Spleen (tissue), 11 donors: ENCODE data around the gene NDUFS3. TPM values are rescaled to one million over a fixed set of nuclear protein-coding genes. Genes with fewer than 3 reads are reported as not detected.
A peak's percentile ranks its signal among the peaks of the same experiment; 100 is the strongest.

ENCODE experiments used
- DNase-seq: peaks from one replicate; pipeline ENCODE4 v3.0.0-alpha.2; 2020
- H3K27ac ChIP-seq, 8 donors: fragments of 200-600 bp; sonication (generic) in 7 of 8; 1 replicate in 4 of 8; 2 replicates in 4 of 8; pipeline versions ENCODE4 v1.5.0 to v1.8.0; 2016 to 2021; ENCODE audit warnings: inconsistent platforms in 4 of 8, mild to moderate bottlenecking in 4 of 8, moderate library complexity in 1 of 8
- H3K27me3 ChIP-seq, 7 donors: fragments of 200-600 bp; sonication (generic) in 6 of 7; replicated peaks in 1 of 7; 1 replicate in 4 of 7; 2 replicates in 3 of 7; pipeline versions ENCODE4 v1.5.0 to v1.8.0; 2016 to 2021; ENCODE audit warnings: inconsistent platforms in 3 of 7, mild to moderate bottlenecking in 1 of 7
- H3K36me3 ChIP-seq, 6 donors: fragments of 200-600 bp; sonication (generic) in 5 of 6; 1 replicate in 4 of 6; 2 replicates in 2 of 6; pipeline versions ENCODE4 v1.5.0 to v1.8.0; 2016 to 2021; ENCODE audit warnings: inconsistent platforms in 2 of 6
- H3K4me1 ChIP-seq, 6 donors: fragments of 200-600 bp; sonication (generic) in 5 of 6; 1 replicate in 3 of 6; 2 replicates in 3 of 6; pipeline versions ENCODE4 v1.5.0 to v1.8.0; 2016 to 2021; ENCODE audit warnings: inconsistent platforms in 3 of 6
- H3K4me3 ChIP-seq, 8 donors: fragments of 200-600 bp; sonication (generic) in 7 of 8; 1 replicate in 4 of 8; 2 replicates in 4 of 8; pipeline versions ENCODE4 v1.5.0 to v1.8.0; 2016 to 2021; ENCODE audit warnings: inconsistent platforms in 4 of 8, mild to moderate bottlenecking in 4 of 8, moderate library complexity in 2 of 8
- H3K9me3 ChIP-seq, 8 donors: fragments of 200-600 bp; sonication (generic) in 7 of 8; 1 replicate in 4 of 8; 2 replicates in 4 of 8; pipeline versions ENCODE4 v1.5.0 to v1.8.0; 2016 to 2021; ENCODE audit warnings: inconsistent platforms in 4 of 8
- POLR2A ChIP-seq, 3 donors: fragments of 450-650 bp; IDR thresholded peaks; one replicate each; pipeline ENCODE4 v1.5.1; 2017; ENCODE audit warnings: antibody characterized with exemption in 3 of 3, mild to moderate bottlenecking in 1 of 3
- POLR2AphosphoS5 ChIP-seq, 3 donors: sonication (generic); formaldehyde crosslinking; IDR thresholded peaks; one replicate each; pipeline ENCODE4 v1.5.1; 2017; ENCODE audit warnings: antibody characterized with exemption in 3 of 3
- WGBS, 5 donors: extraction: QIAGEN DNeasy Blood & Tissue Kit in 3 of 5; methylation state at CpG; one replicate each; pipeline versions ENCODE4 v1.1.5 to v1.1.7; 2013 to 2018; 5-methylcytosine and 5-hydroxymethylcytosine counted together
- intact Hi-C: fragments of 100-400 bp; cut with DNase I; formaldehyde crosslinking; loops from one replicate; pipeline ENCODE4 v1.15.0; 2023; ENCODE audit warnings: low total_unique reads
- polyA plus RNA-seq, 3 donors: library from polyadenylated mRNA; stranded (reverse); fragments of 200-250 nt; gene quantifications; one replicate each; pipeline ENCODE4 v1.2.1, GENCODE V29; 2013
- total RNA-seq, 7 donors: library from RNA; depleted of rRNA in 3 of 7; stranded (reverse); fragments of >200 nt in 3 of 7; fragmentation: NEBNext Ultra II Directional in 4 of 7; extraction: Animal tissue kit (Norgen Biotek cat#: 25700) in 4 of 7; gene quantifications; one replicate each; pipeline versions ENCODE4 v1.1.0 to v1.2.1, GENCODE V29; 2016 to 2021
- TF ChIP-seq, protein P1 (sequence below), 11 experiments: fragments of 200-600 bp in 7 of 11; fragments of 450-650 bp in 4 of 11; sonication (generic) in 4 of 11; IDR thresholded peaks in 8 of 11; conservative IDR thresholded peaks in 3 of 11; 1 replicate in 7 of 11; 2 replicates in 4 of 11; pipeline versions ENCODE4 v1.4.0 to v1.8.0; 2016 to 2021; ENCODE audit warnings: antibody characterized with exemption in 11 of 11, inconsistent platforms in 4 of 11, mild to moderate bottlenecking in 1 of 11
- donor health status: healthy with polysubstance abuse.
- donor health status: DM: no; HTN: no; CAD: no; lungs with moderate emphysema.
- donor health status: DM: no; HTN: no; CAD: no.
- donor health status: Bipolar disorder and iron deficiency.
- donor health status: healthy.
- donor health status: DM: no; HTN: no; CAD: no.
- donor health status: DM: yes; HTN: yes; CAD: no.

NDUFS3 gene
- total and polyA plus RNA-seq, 10 donors, result 53.1 to 141 (median 69.6) TPM

DNA sequence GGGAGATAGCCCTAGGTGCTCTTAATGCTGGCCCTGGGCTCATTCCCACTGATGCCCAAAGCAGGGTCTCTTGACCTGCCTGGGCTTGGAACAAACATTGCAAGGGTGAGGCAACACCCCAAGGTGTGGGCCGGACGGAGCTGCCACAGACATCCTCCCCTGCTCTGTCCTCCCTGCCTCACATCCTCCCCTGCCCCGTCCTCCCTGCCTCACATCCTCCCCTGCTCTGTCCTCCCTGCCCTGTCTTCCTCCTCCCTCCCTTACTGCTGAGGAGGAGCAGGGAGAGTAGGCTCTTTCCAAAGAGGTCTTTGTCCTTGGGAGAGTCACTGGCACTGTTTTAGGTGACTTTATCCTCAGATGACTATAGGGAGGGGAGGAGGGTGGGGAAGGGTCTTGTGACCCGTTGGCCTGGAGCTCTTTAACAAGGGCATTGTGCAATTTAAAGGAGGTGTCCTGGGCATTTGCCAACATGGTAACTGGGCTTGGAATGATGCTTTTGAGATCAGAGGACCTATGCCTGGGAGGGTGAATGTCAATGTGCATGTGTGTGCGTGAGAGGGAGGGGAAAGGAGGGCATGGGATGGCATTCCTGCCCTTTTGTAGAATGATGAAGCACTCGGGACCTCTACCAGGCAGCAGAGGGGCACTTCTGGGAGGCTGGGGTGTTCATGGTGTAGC, 8.3 kb downstream of the NDUFS3 start:
- H3K4me3 ChIP-seq, result no peak overlapping the region
- peaks cover 0 to 16% (median 0%) of the 10 kb centered on the region in 7 donors for H3K27me3 ChIP-seq
- no peaks in the 10 kb centered on the region for H3K9me3 ChIP-seq
- H3K36me3 ChIP-seq, result peaks cover 4 to 44% (median 31%) of the 10 kb centered on the region in 6 donors
- H3K27ac ChIP-seq, result no peak overlapping the region
- TF ChIP-seq POLR2A (IDR thresholded peaks at IDR 0.05), result no peak
- TF ChIP-seq, protein P1, sequence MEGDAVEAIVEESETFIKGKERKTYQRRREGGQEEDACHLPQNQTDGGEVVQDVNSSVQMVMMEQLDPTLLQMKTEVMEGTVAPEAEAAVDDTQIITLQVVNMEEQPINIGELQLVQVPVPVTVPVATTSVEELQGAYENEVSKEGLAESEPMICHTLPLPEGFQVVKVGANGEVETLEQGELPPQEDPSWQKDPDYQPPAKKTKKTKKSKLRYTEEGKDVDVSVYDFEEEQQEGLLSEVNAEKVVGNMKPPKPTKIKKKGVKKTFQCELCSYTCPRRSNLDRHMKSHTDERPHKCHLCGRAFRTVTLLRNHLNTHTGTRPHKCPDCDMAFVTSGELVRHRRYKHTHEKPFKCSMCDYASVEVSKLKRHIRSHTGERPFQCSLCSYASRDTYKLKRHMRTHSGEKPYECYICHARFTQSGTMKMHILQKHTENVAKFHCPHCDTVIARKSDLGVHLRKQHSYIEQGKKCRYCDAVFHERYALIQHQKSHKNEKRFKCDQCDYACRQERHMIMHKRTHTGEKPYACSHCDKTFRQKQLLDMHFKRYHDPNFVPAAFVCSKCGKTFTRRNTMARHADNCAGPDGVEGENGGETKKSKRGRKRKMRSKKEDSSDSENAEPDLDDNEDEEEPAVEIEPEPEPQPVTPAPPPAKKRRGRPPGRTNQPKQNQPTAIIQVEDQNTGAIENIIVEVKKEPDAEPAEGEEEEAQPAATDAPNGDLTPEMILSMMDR (IDR thresholded peaks at IDR 0.05 in 8 of 11, conservative IDR thresholded peaks at IDR 0.05 in 3 of 11), result no peak
- TF ChIP-seq POLR2AphosphoS5 (IDR thresholded peaks at IDR 0.05), result no peak
- WGBS, 5 donors, result 54 to 79% (median 59%) methylated on average over 6 of the region's 6 CpGs
- peak; percentile 4 for DNase-seq
- intact Hi-C loops, result no loop called here
- peaks cover 0 to 23% (median 5%) of the 10 kb centered on the region in 6 donors for H3K4me1 ChIP-seq

DNA sequence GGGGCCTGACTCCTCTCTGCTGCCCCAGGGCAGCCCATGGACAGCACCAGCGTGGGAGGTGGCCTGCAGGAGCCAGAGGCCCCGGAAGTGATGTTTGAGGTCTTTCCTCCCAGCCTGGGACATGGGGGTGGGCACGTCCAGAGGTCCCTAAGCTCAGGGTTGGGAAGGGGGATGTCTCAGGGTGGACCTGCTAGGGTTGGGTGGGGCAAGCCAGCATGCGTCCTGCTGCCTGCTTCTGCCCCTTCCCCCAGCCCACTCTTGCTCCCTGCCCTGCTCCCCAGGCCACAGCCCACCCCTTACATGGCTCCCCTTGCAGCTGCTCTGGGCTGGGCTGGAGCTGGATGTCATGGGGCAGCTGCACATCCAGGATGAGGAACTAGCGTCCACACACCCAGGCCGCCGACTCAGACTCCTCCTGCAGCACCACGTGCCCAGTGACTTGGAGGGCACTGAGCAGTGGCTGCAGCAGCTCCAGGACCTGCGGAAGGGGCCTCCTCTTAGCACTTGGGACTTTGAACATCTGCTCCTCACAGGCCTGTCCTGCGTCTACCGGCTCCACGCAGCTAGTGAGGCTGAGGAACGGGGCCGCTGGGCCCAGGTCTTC, 9.0 kb downstream of the NDUFS3 start:
- DNase-seq, result peak; percentile 87
- Histone ChIP-seq H3K36me3 (peaks cover 4 to 37% (median 24%) of the 10 kb centered on the region in 6 donors), H3K27me3 (peaks cover 0 to 23% (median 4%) of the 10 kb centered on the region in 7 donors), H3K4me1 (peaks cover 0 to 26% (median 5%) of the 10 kb centered on the region in 6 donors), H3K9me3 (no peaks in the 10 kb centered on the region), H3K27ac (peak overlapping the region in 1 of 8 donors; percentile 26), H3K4me3 (no peak overlapping the region)
- 35 to 69% (median 45%) methylated on average over 9 to 14 of the region's 14 CpGs for WGBS, 5 donors
- intact Hi-C loops, result no loop called here
- TF ChIP-seq POLR2AphosphoS5 (IDR thresholded peaks at IDR 0.05), result peak in 2 of 3 donors; percentile 45 to 65
- TF ChIP-seq POLR2A (IDR thresholded peaks at IDR 0.05), result no peak
- TF ChIP-seq, protein P1 (IDR thresholded peaks at IDR 0.05 in 8 of 11, conservative IDR thresholded peaks at IDR 0.05 in 3 of 11), result no peak

GRCh38 chr11:47589118-47589517, 10.2 kb downstream of the NDUFS3 start:
- TF ChIP-seq POLR2A (IDR thresholded peaks at IDR 0.05) (no peak), POLR2AphosphoS5 (IDR thresholded peaks at IDR 0.05) (no peak)
- TF ChIP-seq, protein P1 (IDR thresholded peaks at IDR 0.05 in 8 of 11, conservative IDR thresholded peaks at IDR 0.05 in 3 of 11), result no peak
- DNase-seq, result peak; percentile 24
- Histone ChIP-seq H3K4me3 (peak overlapping the region in 2 of 8 donors; percentile 15 to 58), H3K9me3 (no peaks in the 10 kb centered on the region), H3K36me3 (peaks cover 0 to 24% (median 11%) of the 10 kb centered on the region in 6 donors), H3K27ac (no peak overlapping the region), H3K4me1 (peaks cover 0 to 39% (median 14%) of the 10 kb centered on the region in 6 donors), H3K27me3 (peaks cover 0 to 36% (median 17%) of the 10 kb centered on the region in 7 donors)
- intact Hi-C loops, result no loop called here
- 88 to 91% (median 88%) methylated on average over 11 of the region's 11 CpGs for WGBS, 5 donors

GRCh38 chr11:47589584-47589976, 10.7 kb downstream of the NDUFS3 start:
- DNase-seq, result no peak
- H3K27ac ChIP-seq, result peak overlapping the region in 1 of 8 donors; percentile 6
- no peaks in the 10 kb centered on the region for H3K9me3 ChIP-seq
- peaks cover 0 to 40% (median 21%) of the 10 kb centered on the region in 7 donors for H3K27me3 ChIP-seq
- H3K4me1 ChIP-seq, result peaks cover 0 to 43% (median 18%) of the 10 kb centered on the region in 6 donors
- WGBS, 5 donors, result 63 to 86% (median 81%) methylated on average over 21 to 51 of the region's 51 CpGs
- H3K4me3 ChIP-seq, result peak overlapping the region in 5 of 8 donors; percentile 8 to 58 (median 15)
- TF ChIP-seq POLR2A (IDR thresholded peaks at IDR 0.05) (no peak), POLR2AphosphoS5 (IDR thresholded peaks at IDR 0.05) (no peak)
- TF ChIP-seq, protein P1 (IDR thresholded peaks at IDR 0.05 in 8 of 11, conservative IDR thresholded peaks at IDR 0.05 in 3 of 11), result no peak
- peaks cover 0 to 20% (median 7%) of the 10 kb centered on the region in 6 donors for H3K36me3 ChIP-seq
- intact Hi-C loops, result no loop called here
